Measurements from ENCODE around the gene URAD. TPM values are rescaled to one million over a fixed set of nuclear protein-coding genes. Genes with fewer than 3 reads are reported as not detected.
A peak's percentile ranks its signal among the peaks of the same experiment; 100 is the strongest.

URAD gene
- total RNA-seq, 1 donor from 2014 or later, result not detected

- Mint-ChIP-seq H3K27me3 (peaks cover 96% of the 10 kb centered on the region), H3K9me3 (no peaks in the 10 kb centered on the region), H3K4me1 (ENCODE audit: unreplicated experiment) (peaks cover 8% of the 10 kb centered on the region), H3K36me3 (no peaks in the 10 kb centered on the region), H3K27ac (no peak overlapping the region), H3K4me3 (peak overlapping the region; percentile 63)
- no peak for TF ChIP-seq CTCF (conservative IDR thresholded peaks at IDR 0.05)
- peak; percentile 31 for DNase-seq (ENCODE audit: extremely low spot score, unreplicated experiment)
Observed at GRCh38 chr13:27961227-27962085, 27.0 kb downstream of the URAD start.

- peaks cover 96% of the 10 kb centered on the region for H3K27me3 Mint-ChIP-seq
- no peaks in the 10 kb centered on the region for H3K9me3 Mint-ChIP-seq
- H3K4me1 Mint-ChIP-seq (ENCODE audit: unreplicated experiment), result peaks cover 8% of the 10 kb centered on the region
- peak; percentile 70 for TF ChIP-seq CTCF (conservative IDR thresholded peaks at IDR 0.05)
- peak; percentile 77 for DNase-seq (ENCODE audit: extremely low spot score, unreplicated experiment)
- peak overlapping the region; percentile 59 for H3K27ac Mint-ChIP-seq
- H3K4me3 Mint-ChIP-seq, result peak overlapping the region; percentile 79
- H3K36me3 Mint-ChIP-seq, result no peaks in the 10 kb centered on the region
Observed at GRCh38 chr13:27960362-27961226, 27.9 kb downstream of the URAD start.

GRCh38 chr13:27959976-27960361, 28.5 kb downstream of the URAD start:
- DNase-seq (ENCODE audit: extremely low spot score, unreplicated experiment), result no peak
- H3K27ac Mint-ChIP-seq, result peak overlapping the region; percentile 59
- H3K9me3 Mint-ChIP-seq, result no peaks in the 10 kb centered on the region
- no peaks in the 10 kb centered on the region for H3K36me3 Mint-ChIP-seq
- peaks cover 8% of the 10 kb centered on the region for H3K4me1 Mint-ChIP-seq (ENCODE audit: unreplicated experiment)
- peaks cover 96% of the 10 kb centered on the region for H3K27me3 Mint-ChIP-seq
- peak overlapping the region; percentile 61 for H3K4me3 Mint-ChIP-seq
- no peak for TF ChIP-seq CTCF (conservative IDR thresholded peaks at IDR 0.05)

- H3K27ac Mint-ChIP-seq, result no peak overlapping the region
- H3K4me3 Mint-ChIP-seq, result no peak overlapping the region
- no peaks in the 10 kb centered on the region for H3K9me3 Mint-ChIP-seq
- no peak for TF ChIP-seq CTCF (conservative IDR thresholded peaks at IDR 0.05)
- H3K36me3 Mint-ChIP-seq, result no peaks in the 10 kb centered on the region
- H3K27me3 Mint-ChIP-seq, result peaks cover 90% of the 10 kb centered on the region
- H3K4me1 Mint-ChIP-seq (ENCODE audit: unreplicated experiment), result no peaks in the 10 kb centered on the region
- DNase-seq (ENCODE audit: extremely low spot score, unreplicated experiment), result no peak
Observed at GRCh38 chr13:27956576-27957300, 31.8 kb downstream of the URAD start.

- H3K27me3 Mint-ChIP-seq, result peaks cover 87% of the 10 kb centered on the region
Observed at GRCh38 chr13:27955014-27955591, 33.4 kb downstream of the URAD start.

More at GRCh38 chr13:27955014-27955591, 33.4 kb downstream of the URAD start:
- Mint-ChIP-seq H3K4me1 (ENCODE audit: unreplicated experiment) (no peaks in the 10 kb centered on the region), H3K36me3 (no peaks in the 10 kb centered on the region), H3K9me3 (peaks cover 3% of the 10 kb centered on the region), H3K27ac (no peak overlapping the region), H3K4me3 (no peak overlapping the region)
- no peak for DNase-seq (ENCODE audit: extremely low spot score, unreplicated experiment)
- TF ChIP-seq CTCF (conservative IDR thresholded peaks at IDR 0.05), result no peak

Data from type B pancreatic cell (in vitro differentiated cells).